OCI-LY3 (cell line): ENCODE measurements around the gene TMEM123.

Source experiments
- EZH2phosphoT487 ChIP-seq: fragments of 200-600 bp; shearing (Covaris generic); IDR thresholded peaks from 2 replicates; pipeline ENCODE4 v1.6.1; 2018; ENCODE audit warnings: antibody characterized with exemption, mixed run types, low read depth
- TF ChIP-seq, protein P1 (sequence below): fragments of 200-600, 300-600 bp; sonication (generic); IDR thresholded peaks from 2 replicates; pipeline ENCODE4 v1.5.1; 2014; ENCODE audit warnings: antibody characterized with exemption, low read length, low read depth

DNA sequence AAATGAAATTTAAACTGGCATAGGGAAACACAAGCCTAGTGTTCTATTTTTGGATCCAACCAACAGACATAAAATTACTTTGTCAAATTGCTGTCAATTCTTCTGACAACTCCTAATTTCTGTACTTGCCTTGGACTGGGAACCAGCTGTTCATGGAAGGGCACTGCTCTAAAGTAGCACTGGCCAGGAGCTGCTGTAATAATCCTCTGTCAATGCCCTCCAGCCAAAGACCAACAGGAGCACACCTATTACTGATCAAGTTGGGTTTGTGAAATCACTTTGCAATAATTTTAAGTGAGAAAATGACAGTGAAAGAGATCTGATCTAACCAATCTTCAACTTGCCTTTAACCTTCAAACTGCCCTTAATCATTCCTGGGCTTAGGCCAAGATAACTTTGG lies 18.9 kb upstream of the TMEM123 start:
- TF ChIP-seq, protein P1, sequence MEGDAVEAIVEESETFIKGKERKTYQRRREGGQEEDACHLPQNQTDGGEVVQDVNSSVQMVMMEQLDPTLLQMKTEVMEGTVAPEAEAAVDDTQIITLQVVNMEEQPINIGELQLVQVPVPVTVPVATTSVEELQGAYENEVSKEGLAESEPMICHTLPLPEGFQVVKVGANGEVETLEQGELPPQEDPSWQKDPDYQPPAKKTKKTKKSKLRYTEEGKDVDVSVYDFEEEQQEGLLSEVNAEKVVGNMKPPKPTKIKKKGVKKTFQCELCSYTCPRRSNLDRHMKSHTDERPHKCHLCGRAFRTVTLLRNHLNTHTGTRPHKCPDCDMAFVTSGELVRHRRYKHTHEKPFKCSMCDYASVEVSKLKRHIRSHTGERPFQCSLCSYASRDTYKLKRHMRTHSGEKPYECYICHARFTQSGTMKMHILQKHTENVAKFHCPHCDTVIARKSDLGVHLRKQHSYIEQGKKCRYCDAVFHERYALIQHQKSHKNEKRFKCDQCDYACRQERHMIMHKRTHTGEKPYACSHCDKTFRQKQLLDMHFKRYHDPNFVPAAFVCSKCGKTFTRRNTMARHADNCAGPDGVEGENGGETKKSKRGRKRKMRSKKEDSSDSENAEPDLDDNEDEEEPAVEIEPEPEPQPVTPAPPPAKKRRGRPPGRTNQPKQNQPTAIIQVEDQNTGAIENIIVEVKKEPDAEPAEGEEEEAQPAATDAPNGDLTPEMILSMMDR: no peak
- TF ChIP-seq EZH2phosphoT487: no peak
